Endothelial cell of umbilical vein (primary cell): ENCODE data around the gene PAFAH2.

Experiments used
- POLR2A ChIP-seq: IDR thresholded peaks from 2 replicates; pipeline ENCODE4 v1.6.1; 2012; ENCODE audit warnings: low read depth, mild to moderate bottlenecking, control low read depth, low read length
- POLR2AphosphoS5 ChIP-seq: IDR thresholded peaks from 2 replicates; pipeline ENCODE4 v1.6.1; 2012; ENCODE audit warnings: low read depth, mild to moderate bottlenecking, control low read depth, low read length, moderate library complexity; ENCODE audit not compliant: insufficient read depth
- TF ChIP-seq, protein P1 (sequence below), 2 donors: IDR thresholded peaks; 1 replicate in 1 of 2; 2 replicates in 1 of 2; pipeline ENCODE4 v1.5.1; 2011; ENCODE audit warnings: low read length in 2 of 2, mild to moderate bottlenecking in 2 of 2, moderate library complexity in 2 of 2, control low read depth in 1 of 2, inconsistent platforms in 1 of 2, low read depth in 1 of 2; ENCODE audit not compliant: insufficient read depth in 1 of 2; ENCODE audit errors: extremely low read depth in 1 of 2

DNA sequence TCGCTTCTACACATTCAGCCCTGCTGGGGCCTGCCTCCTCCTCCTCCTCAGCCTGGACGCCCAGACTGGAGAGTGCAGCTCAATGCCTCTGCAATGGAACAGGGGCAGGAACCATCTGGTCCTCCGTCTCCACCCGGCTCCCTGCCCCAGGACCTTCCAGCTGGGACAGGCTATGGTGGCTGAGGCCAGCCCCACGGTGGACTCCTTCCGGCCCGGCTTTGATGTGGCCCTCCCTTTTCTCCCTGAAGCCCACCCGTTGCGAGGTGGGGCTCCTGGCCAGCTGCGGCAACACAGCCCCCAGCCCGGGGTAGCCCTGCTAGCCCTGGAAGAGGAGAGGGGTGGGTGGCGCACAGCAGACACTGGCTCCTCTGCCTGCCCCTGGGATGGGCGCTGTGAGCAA is 25.1 kb upstream of the PAFAH2 start:
- no peak for TF ChIP-seq POLR2A
- TF ChIP-seq, protein P1, sequence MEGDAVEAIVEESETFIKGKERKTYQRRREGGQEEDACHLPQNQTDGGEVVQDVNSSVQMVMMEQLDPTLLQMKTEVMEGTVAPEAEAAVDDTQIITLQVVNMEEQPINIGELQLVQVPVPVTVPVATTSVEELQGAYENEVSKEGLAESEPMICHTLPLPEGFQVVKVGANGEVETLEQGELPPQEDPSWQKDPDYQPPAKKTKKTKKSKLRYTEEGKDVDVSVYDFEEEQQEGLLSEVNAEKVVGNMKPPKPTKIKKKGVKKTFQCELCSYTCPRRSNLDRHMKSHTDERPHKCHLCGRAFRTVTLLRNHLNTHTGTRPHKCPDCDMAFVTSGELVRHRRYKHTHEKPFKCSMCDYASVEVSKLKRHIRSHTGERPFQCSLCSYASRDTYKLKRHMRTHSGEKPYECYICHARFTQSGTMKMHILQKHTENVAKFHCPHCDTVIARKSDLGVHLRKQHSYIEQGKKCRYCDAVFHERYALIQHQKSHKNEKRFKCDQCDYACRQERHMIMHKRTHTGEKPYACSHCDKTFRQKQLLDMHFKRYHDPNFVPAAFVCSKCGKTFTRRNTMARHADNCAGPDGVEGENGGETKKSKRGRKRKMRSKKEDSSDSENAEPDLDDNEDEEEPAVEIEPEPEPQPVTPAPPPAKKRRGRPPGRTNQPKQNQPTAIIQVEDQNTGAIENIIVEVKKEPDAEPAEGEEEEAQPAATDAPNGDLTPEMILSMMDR (IDR thresholded peaks at IDR 0.05; ENCODE audit: extremely low read depth in 1 of 2, insufficient read depth in 1 of 2, low read depth in 1 of 2, low read length in 2 of 2): no peak
- no peak for TF ChIP-seq POLR2AphosphoS5
